Dermis blood vessel endothelial cell (primary cell): ENCODE measurements around the gene ZNF597. TPM values are rescaled to one million over a fixed set of nuclear protein-coding genes. Genes with fewer than 3 reads are reported as not detected.
"Not testable (repeated sequence)": the region's sequence is repeated elsewhere in the genome, so short reads cannot be mapped to it uniquely, and the experiment has no call there.

ENCODE experiments used
- DNase-seq: peaks from one replicate; pipeline ENCODE4 v3.0.0; 2010
- total RNA-seq: library from RNA; depleted of rRNA; stranded (reverse); fragments of >200 nt; gene quantifications from 2 replicates; pipeline ENCODE4 v1.2.3, GENCODE V29; 2014

ZNF597 gene
- total RNA-seq, 1 donor from 2014 or later, result 3.7 TPM

DNA sequence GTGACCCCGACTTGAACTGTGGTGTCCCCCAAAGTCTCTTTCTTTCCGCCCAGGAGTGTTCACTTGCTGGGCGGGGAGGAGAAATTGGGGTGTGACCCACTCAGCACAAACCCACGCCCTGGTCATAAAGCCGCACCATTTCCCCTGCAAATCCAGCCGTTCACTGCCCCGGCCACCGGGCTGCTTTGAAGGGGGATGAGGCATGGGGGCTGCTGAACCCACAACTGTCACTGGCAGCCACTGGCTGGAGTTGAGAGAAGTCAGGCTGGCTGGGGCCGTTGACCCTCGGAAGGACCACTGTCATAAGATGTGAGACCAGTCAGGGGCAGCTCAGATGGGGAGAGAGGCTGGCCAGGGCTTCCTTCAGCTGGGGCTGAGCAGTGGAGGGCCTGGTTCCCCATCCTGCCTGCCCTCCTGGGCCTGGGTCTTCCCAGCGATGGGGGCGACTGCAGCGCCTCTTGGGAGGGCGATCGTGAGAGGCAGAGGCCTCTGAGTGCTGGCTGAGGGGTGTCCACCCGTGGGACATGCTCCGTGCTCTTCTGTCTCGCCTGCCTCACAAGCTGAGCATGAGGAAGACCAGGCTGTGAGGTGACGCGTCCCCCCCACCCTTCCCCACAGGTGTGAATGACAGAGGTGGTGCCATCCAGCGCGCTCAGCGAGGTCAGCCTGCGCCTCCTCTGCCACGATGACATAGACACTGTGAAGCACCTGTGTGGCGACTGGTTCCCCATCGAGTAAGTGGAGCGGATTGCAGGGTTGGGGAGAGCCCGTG, 32.5 kb upstream of the ZNF597 start:
- no peak for DNase-seq

DNA sequence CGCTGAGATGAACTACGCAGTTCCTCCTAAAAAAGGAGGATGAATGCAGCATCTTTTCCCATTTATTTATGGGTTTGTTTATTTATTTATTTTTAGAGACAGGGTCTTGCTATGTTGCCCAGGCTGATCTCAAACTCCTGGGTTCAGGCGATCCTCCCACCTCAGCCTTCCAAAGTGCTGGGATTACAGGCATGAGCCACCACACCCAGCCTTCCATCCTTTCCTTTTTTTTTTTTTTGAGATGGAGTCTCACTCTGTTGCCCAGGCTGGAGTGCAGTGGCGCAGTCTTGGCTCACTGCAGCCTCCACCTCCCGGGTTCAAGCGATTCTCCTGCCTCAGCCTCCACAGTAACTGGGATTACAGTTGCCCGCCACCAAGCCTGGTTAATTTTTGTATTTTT, 31.6 kb upstream of the ZNF597 start:
- not testable (repeated sequence) for DNase-seq

DNA sequence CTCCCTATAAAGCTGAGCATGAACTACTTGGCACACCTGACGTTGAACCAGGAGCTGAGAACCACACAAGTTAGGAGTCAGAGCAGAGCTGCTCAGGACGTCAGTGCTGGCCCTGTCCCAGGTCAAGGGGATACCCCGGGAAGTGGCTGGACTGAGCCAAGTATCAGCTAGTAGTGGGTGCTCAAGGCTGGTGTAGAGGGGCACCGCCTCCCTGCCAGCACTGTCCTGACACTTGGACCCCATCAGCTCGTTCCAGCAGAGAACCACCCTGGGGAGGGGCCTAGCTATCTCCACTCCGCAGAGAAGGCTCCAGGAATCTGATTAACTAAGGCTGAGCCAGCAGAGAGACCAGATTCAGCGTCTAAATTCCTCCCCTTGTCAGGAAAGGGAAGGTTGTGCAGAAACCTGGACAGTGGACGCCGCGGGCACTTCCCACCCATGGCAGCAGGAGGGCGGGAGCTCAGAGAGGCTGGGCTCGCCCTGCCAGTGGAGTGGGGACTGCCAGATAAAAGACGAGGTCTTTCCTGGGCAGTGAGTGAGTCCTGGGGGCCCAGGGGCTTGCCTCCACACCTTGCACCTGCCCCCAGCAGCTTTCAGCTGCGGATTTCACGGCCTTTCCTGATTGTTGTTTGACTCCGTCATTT, 31.0 kb upstream of the ZNF597 start:
- DNase-seq, result no peak

DNA sequence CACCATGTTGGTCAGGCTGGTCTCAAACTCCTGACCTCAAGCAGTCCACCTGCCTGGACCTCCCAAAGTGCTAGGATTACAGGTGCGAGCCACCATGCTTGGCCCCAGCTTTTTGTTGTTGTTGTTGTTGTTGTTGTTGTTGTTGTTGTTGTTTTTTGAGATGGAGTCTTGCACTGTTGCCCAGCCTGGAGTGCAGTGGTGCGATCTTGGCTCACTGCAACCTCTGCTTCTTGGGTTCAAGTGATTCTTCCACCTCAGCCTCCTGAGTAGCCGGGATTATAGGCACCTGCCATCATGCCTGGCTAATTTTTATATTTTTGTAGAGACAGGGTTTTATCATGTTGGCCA, 30.3 kb upstream of the ZNF597 start:
- DNase-seq, result not testable (repeated sequence)

DNA sequence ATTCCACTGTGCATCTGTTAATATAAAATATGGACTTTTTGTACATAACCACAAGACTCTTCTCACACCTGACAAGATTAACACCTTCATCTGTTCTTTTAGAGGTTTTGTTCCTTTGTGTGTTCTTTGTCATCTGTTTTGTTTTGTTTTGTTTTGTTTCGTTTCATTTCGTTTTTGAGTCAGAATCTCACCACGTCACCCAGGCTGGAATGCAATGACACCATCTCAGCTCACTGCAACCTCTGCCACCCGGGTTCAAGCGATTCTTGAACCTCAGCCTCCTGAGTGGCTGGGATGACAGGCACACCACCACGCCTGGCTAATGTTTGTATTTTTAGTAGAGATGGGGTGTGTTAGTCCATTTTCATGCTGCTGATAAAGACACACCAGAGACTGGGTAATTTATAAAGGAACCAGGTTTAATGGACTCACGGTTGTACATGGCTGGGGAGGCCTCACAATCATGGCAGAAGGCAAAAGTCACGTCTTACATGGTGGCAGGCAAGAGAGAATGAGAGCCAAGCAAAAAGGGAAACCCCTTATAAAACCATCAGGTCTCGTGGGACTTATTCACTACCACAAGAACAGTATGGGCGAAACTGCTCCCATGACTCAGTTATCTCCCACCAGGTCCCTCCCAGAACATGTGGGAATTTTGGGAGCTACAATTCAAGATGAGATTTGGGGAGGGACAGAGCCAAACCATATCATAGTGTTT, 29.7 kb upstream of the ZNF597 start:
- DNase-seq, result no peak

DNA sequence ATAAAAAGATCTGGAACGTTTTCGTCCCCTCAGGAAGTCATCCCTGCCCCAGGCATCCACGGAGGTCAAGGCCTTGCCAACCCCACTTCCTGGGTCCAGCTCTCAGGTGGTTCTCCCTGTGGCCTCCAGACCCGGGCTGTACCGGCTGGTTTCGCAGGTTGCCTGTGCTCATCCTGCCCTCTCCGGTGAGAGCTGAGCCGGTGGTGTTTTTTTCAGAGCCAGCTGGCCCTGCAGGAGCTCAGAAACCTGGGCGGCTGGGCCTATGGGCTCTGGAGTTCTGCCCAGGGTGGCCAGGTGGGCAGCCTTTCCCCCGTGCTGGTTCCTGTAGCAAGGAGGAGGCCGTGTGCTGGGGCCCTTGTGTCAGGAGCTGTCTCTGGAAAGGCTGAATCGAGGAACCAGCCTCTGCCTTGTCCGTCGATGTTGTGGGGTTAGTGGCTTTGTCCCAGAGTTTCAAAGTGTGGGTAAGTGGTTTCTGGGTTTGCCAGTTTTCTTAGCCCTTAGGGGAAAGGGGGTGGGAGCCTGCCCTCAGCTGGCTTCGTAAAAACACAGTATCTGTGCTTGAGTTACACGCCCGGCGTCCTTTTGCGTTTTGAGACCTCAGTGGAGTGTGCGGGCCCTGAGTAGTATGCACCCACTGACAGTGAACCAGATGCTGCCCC, 28.3 kb upstream of the ZNF597 start:
- no peak for DNase-seq

DNA sequence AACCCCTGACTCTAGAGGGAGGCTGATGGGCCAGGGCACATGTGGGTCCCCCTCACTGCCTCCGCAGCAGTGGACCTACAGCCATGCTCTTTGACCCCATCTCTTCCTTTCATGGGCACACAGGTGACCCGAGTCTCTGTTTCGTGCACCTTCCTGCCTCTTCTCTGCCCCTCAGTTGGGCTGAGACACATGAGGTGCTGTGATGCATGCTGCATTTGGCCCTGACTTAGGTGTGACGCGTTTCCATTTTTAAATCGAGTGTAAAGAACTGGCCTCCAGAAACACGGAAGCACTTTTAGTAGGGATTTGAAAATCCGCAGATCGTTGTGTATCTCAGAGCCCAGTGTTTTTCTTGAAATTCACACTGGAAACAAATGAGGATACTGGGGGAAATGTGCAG, 27.4 kb upstream of the ZNF597 start:
- DNase-seq, result no peak

DNA sequence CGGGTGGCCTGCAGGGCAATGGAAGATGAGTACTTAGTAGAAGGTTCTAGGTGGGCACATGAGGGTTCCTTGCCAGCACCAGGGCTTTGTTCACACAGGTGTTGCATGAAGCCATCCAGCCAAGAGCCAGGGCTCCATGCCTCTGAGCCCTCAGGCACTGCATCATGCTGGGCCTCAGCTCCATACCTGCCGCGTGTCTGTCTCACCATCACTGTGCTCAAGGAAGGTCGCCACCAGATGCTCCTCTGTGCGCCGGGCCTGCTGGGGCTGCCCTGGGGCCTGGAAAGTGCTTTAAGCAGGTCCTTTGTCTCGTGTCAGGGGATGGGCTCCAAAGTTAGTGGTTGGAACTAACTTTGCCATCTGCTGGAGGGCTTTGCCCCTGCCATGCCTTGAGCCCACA, 26.4 kb upstream of the ZNF597 start:
- no peak for DNase-seq

DNA sequence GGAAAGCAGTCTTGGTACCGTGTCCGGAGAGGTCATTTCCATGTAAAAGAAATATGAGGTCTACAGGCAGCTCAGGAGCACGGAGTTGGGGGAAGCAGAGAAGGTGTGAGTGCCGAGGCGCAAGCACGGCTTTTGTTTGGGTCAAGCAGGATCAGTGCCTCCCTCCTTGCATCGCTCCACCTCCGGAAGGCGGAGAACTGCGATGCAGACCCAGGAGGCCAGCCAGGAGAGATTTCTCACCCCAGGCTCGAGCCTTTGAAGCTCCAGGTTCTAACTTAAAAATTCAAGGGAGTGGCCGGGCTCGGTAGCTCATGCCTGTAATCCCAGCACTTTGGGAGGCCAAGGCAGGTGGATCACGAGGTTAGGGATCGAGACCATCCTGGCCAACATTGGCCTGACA, 25.2 kb upstream of the ZNF597 start:
- DNase-seq, result no peak

DNA sequence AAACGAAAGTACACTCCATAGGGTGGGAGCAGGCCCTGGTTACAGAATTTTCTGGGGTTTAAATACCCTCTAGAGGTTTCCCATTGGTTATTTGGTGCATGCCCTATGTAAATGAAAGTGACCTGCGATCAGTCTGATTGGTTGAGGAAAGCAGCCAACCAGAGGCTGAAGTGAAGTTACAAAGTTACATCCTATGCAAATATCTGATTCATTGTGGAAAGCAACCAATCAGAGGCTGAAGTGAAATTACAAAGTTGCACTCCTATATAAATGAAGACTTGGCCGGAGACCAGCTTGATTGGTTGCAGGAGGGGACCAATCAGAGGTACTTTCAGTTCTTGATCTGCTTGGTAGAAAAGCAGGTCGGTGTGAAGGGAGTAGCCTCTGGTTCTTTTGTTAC, 24.6 kb upstream of the ZNF597 start:
- DNase-seq, result peak; percentile 36

DNA sequence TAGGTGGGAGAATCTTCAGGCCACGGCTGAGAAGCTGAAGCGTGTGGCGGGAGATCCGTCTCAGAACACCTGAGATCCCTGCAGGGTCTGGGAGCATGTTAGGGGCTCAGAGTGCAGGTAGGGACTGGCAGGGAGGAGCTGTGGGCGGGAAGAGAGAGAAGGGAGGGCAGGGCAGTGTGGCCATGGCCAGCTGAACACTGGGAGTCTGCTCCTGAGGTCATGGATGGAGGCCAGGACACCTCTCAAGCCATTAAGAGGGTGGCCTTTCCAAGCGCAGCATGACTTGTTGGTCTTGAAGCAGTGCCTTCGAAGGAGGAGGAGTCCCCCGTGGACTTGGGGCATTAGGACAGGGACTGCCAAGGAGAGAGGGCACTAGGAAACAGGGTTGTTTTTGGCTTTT, 23.9 kb upstream of the ZNF597 start:
- no peak for DNase-seq

DNA sequence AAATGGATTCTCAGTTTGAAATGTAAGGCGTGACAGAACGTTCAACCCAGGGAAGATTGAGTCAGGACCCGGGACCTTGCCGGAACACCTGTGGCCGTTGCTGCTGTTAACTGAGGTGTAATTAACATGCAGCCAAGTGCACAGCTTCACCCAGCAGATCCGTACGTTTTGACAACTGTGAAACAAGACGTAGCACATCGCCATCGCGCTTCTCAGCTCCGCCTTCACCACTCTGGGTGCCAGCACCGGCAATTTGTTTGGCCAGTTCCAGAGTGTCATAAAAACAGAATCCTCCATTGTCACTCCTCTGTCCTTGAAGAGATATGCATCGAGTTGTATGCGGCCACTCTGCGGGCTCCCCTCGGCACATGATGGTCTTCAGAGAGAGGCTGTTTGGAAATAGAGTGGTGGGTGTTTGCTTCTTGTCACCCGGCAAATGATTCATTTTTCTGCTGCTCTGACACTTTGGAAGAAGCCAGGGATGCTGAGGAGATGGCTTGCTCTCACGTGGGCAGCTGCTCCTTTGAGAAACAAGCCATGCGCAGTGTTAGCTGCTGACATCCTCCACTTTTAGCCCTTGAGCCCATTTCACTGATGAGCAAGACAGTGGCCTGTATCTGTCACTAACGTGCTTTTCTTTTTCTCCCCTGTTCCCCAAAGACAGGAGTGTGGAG, 22.7 kb upstream of the ZNF597 start:
- no peak for DNase-seq

DNA sequence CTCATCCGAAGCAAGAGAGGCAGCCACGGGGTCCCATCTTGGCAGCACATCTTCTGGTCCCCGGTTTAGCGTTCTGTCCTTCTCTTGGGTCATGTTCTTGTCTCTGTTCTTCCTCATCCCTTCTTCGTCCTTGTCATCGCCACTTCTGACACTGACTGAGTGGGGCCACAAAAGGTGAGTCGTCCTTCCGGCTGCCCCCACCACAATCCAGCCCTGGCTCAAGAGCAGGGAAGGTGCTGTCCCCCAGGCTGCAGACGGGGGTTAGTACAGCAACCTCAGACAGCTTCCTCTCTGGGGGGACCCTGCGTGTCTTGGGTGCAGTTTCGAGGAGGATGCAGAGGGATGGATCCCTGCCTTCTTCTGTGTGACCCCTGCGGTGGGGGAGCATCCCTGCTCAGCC, 22.0 kb upstream of the ZNF597 start:
- no peak for DNase-seq

DNA sequence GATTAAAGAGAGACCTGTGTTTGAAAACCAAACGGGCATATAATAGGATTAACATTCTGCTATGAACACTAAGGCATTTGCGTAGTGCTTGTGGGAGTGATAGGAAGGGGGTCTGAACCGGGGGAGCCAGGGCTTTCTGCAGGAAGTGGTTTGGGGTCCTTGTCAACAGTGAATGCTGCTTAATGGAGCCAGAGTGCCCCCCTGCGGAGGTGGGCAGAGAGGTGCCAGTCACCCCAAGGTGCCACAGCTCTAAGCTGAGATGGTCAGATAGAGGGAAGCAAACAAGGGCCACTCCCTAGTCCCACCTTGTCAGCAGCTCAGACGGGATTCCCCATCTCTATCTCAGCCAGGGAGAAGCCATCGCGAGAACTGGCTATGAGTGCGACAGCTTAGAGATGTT, 17.8 kb upstream of the ZNF597 start:
- DNase-seq, result no peak

DNA sequence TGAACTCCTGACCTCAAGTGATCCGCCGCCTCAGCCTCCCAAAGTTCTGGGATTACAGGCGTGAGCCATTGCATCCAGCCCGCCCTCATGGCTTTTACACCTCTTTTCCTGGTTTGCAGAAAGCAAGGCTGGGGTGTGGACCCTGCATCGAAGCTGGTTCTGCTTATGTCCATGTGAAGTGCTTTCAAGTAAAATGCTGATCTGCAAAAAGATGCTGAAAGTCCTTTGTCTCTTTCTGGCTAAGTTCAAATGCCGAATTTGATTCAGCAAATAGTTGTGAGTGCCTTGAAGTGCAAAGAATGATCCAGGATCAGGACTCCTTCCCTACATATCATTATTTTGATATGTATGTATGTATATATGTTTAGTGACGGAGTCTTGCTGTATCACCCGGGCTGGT, 17.3 kb upstream of the ZNF597 start:
- DNase-seq, result no peak

DNA sequence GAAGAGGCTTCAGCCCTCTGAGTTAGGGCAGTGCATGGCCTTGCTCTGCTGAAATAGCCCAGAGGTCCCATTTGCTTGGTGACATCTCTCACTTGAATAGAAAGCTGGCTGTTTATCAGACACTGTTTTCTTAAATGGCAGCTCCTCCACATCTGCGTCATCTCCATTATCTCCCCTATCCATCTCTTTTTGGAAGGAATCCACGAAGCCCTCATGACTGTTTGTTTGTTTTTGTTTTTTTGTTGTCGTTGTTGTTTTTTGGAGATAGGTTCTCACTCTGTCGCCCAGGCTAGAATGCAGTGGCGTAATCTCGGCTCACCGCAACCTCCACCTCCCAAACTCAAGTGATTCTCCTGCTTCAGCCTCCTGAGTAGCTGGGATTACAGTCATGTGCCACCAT, 16.8 kb upstream of the ZNF597 start:
- DNase-seq, result no peak

DNA sequence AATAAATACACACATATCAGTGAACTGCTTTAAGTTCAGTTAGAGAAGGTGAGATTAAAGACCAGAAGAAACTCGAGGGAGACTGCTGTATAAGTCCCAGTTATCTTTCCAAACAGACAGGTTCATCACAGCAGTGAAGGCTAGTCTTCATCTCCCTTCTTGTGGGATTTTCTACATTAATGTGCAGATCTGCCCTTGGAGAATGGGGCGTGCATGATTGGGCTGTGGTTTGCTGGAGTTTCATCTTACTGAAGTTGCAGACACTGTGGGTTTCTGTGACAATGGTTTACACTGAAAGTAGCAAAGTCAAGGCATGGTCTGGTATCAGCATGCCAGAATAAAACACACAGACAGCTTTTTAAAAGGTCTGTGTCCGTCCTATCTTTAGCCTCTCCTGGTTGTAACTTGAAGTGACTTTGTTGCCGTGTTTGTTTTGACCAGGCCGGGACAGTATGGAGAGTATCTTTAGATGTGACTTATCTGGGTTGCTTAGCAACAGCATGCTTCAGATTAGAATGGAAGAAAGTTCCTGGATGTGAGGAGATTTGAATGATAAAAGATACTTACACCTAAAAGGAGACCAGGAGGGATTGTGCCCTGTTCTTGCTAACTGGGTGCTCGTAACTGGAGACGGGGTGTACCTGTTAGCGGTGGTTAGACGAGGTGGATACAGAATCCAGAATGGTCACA, 16.2 kb upstream of the ZNF597 start:
- no peak for DNase-seq

DNA sequence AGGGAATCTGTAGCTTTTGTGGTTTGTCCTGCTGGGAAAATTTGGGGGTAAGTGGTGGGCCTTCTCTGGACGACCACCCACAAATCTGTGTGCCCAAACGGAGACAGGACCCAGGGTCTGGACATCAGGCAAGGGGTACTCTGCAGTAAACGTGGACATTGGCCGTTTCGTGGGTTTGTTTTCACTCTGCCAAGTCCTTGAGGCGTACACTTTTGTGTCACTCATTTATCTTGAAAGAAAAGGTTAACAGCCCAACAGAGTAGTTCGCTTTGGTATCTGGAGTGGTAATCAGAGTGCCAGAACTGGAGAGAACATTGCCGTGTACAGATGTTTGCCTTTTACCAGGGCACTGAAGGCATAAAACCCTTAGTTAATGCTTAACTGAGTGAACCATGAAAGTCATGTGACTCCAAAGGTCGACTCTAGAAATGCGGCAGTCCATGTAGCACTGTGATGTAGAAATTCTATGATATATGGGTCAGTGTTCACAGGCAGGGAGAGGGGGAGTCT, 15.6 kb upstream of the ZNF597 start:
- DNase-seq, result peak; percentile 26

DNA sequence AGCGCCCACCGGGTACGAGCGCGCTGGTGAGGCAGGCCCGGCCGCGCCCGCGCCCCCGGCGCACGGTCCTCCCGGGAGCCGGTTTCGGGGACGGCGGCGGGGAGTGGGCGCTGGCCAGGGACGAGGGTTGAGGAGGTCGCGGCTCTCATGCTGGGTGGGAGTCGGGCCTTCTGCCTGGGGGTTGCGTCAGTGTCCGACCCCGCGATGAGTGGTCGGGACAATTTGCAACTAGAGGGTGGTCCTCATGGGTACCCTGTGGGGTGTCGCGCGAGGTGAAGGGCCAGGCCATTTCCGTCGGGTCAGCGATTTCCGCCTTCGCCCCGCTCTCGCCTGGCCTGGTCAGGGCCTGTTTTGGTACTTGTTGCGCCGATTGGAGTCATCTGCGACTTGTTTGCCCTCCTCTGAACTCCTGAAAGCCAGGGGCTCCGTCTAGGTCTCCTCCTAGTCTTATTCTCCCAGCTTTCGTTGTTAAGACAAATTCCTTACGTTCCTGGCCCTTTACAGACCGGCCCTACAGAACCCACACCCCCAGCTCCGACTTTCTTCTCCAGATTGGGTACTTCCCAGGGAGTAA, 15.1 kb upstream of the ZNF597 start:
- DNase-seq, result peak; percentile 37

DNA sequence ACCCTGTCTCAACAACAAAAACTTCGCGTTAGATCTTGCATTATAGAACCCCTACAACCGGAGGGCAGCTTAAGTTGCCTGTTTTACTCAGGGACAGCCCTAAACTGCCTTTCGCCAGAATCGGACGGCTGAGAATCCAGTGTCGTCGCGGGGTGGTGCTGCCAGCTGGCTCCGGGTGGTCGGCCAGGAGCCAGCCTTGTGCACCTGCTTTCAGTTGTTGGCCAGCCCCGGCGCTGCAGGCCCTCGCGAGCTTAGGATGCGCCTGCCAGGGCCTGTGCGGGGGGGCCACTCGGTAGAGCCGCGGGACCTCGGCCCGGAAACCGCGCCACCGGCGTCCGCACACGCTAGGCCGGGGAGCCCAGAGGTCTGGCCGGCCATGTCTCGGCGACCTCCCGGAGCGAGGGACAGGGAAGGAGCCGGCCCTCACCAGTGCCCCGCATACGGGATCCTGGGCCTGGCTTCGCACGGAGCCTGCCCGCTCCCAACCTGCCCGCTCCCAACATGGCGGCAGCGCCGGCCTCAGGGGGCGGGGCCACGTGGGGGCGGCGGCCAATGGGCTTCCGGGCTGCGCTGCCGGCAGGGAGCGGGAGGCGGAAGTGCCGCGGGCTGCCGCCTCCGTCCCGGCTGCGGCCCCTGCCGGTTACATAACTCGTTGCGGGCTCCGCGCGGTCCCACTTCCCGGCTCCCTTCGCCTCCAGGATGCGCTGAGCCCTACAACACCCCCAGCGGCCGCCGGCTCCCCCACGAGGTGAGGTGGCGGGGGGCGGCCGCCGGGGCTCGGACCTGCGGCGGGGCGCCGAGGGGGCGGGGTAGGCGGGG, 14.3 kb upstream of the ZNF597 start:
- peak; percentile 94 for DNase-seq

DNA sequence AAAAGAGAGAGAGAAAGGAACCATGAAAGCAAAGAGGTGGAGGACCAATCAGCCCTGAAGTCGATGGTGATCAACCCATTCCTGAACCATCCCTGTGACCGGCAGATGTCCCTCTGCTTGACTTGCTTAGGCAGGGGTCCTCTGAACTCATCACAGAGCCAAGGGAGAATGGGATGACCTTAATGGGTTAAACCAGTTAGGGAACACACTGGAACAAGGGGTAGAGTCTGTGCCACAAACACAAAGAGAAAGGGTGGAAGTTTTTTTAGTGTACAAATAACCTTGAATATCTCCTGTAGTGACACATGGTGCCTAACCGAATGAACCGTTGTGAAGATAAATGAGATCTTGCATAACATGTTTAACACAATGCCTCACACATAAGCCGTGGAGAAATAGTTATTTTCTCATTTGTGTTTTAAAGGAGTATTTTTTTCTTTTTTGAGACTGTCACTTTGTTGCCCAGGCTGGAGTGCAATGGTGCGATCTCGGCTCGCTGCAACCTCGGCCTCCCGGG, 11.4 kb upstream of the ZNF597 start:
- DNase-seq, result no peak
